Neural cell (in vitro differentiated cells): Measurements from ENCODE around the gene AFG3L2.

ENCODE experiments used
- CTCF ChIP-seq: fragments of 450-650 bp; IDR thresholded peaks from 2 replicates; pipeline ENCODE4 v1.5.1; 2014; ENCODE audit warnings: antibody characterized with exemption, mild to moderate bottlenecking, moderate library complexity; ENCODE audit not compliant: poor library complexity, severe bottlenecking
- EP300 ChIP-seq: fragments of 450-650 bp; conservative IDR thresholded peaks from 2 replicates; pipeline ENCODE4 v1.6.1; 2014; ENCODE audit warnings: antibody characterized with exemption, mild to moderate bottlenecking, moderate library complexity; ENCODE audit not compliant: poor library complexity, severe bottlenecking
- EZH2 ChIP-seq: fragments of 200-600, 300-800 bp; shearing (Covaris generic), sonication (generic); IDR thresholded peaks from 2 replicates; pipeline ENCODE4 v1.6.1; 2014; ENCODE audit warnings: antibody characterized with exemption, low read length, borderline replicate concordance, mild to moderate bottlenecking; ENCODE audit not compliant: insufficient read depth, poor library complexity, severe bottlenecking
- MXI1 ChIP-seq: fragments of 450-650 bp; conservative IDR thresholded peaks from 2 replicates; pipeline ENCODE4 v1.6.1; 2014; ENCODE audit warnings: antibody characterized with exemption, mild to moderate bottlenecking; ENCODE audit not compliant: poor library complexity, severe bottlenecking
- POLR2AphosphoS5 ChIP-seq: IDR thresholded peaks from 2 replicates; pipeline ENCODE4 v1.6.1; 2012
- RAD21 ChIP-seq: fragments of 450-650 bp; conservative IDR thresholded peaks from 2 replicates; pipeline ENCODE4 v1.6.1; 2014; ENCODE audit warnings: antibody characterized with exemption, mild to moderate bottlenecking, moderate library complexity
- REST ChIP-seq: IDR thresholded peaks from 2 replicates; pipeline ENCODE4 v1.6.1; 2012; ENCODE audit warnings: borderline replicate concordance
- SMC3 ChIP-seq: fragments of 450-650 bp; conservative IDR thresholded peaks from 2 replicates; pipeline ENCODE4 v1.6.1; 2014; ENCODE audit warnings: antibody characterized with exemption, mild to moderate bottlenecking, moderate library complexity; ENCODE audit not compliant: poor library complexity
- TAF1 ChIP-seq: IDR thresholded peaks from 2 replicates; pipeline ENCODE4 v1.6.1; 2012; ENCODE audit warnings: low read depth

- TF ChIP-seq CTCF (no peak), SMC3 (no peak), POLR2AphosphoS5 (no peak), EZH2 (no peak), EP300 (no peak), MXI1 (no peak), TAF1 (no peak), RAD21 (no peak), REST (no peak)
Observed at GRCh38 chr18:12421732-12422131, 44.7 kb upstream of the AFG3L2 start.
